Myocyte (in vitro differentiated cells): ENCODE data around the gene TP53I11. TPM values are rescaled to one million over a fixed set of nuclear protein-coding genes. Genes with fewer than 3 reads are reported as not detected.

Experiments
- DNase-seq: peaks from one replicate; pipeline ENCODE4 v3.0.0-alpha.2; 2012; ENCODE audit warnings: low read depth
- polyA plus RNA-seq: library from polyadenylated mRNA; unstranded; fragments of >200 nt; gene quantifications from one replicate; pipeline ENCODE4 v1.2.1, GENCODE V29; 2012; ENCODE audit warnings: missing spikeins
- total RNA-seq: library from RNA; depleted of rRNA; stranded (reverse); fragments of >200 nt; gene quantifications from 2 replicates; pipeline ENCODE4 v1.2.3, GENCODE V29; 2014

The TP53I11 gene, protein sequence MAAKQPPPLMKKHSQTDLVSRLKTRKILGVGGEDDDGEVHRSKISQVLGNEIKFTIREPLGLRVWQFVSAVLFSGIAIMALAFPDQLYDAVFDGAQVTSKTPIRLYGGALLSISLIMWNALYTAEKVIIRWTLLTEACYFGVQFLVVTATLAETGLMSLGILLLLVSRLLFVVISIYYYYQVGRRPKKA
- 26.1 and 33.4 TPM in 2 replicates for total RNA-seq
- 41.7 TPM for polyA plus RNA-seq

DNA sequence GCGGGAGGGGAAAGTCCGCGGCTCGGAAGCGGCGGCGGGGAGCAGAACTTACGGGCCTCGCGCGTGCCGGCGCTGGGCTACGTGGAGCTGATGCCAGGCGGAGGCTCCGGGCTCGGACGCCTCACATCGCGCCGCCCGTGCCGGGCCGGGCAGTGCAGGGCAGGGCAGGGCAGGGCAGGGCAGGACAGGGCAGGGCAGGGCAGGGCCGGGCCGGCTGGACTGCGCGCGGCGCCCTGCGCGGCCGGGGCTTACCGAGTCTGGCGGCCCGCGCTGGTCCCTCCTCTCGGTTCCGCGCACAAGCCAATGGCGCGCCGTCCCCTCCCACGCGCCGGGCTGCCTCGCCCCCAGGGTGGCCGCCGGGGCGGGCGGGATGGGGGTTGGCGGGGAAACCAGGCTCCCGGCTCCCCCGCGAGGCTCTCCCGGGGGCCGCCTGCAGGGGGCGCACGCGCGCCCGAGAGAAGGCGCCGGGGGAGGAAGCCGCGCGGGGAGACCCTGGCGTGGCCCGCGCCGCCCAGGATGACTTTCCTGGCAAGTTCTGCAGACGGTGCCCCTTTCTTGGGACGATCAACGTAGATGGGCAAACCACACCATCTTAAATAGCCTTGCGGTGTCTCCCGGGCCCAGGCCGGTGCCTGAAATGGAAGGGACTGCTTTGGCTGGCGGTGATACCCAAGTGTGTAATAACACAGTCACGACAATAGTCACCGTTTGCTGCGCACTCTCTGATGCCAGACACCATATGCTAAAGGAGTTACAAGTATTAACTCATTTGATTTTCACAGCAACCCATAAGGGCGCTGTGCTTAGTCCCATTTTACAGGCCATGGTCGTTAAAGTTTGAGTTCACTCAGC, at the start of gene TP53I11:
Gene TP53I11, minus strand, starts transcription at position 259 of the 852 bp plus-strand sequence. CDS start 12,548 bp downstream, outside the sequence.
- peak; percentile 72 for DNase-seq

DNA sequence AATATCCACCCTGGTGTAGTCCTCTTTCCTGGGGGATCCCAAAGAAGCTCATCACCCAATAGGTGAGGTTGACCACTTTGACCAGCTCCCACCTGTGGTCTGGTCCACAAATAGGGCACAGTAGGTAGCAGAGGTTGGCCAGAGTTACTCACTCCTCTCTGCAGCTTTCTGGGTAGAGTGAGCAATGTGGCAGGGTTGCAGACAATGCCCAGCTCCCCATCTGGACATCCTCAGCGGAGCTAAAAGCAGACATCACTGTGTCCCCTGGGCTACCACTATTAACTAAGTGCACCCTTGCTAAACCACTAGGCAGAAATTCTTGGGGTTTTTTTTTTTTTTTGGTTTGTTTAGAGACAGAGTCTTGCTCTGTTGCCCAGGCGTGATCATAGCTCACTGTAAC, 48.4 kb upstream of the TP53I11 start:
- DNase-seq: peak; percentile 86

DNA sequence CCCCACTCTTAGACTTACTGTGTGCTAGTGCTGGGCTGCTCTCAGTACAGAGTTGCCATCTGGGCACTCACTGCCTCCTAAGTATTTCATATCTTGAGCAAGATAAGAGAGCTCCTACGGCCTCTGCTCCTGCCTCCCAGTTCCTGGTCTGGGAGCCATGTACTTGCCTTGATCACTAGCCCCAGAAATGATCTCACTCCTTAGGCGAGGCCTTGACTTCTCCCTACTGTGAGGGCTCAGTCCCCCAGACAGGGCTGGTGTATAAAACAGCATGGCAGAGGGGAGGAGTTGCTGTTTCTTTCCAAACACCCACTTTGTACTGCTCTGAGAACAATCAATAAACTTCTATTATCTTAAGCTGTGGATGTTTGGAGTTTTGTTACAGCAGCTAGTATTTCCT, 47.4 kb upstream of the TP53I11 start:
- no peak for DNase-seq

DNA sequence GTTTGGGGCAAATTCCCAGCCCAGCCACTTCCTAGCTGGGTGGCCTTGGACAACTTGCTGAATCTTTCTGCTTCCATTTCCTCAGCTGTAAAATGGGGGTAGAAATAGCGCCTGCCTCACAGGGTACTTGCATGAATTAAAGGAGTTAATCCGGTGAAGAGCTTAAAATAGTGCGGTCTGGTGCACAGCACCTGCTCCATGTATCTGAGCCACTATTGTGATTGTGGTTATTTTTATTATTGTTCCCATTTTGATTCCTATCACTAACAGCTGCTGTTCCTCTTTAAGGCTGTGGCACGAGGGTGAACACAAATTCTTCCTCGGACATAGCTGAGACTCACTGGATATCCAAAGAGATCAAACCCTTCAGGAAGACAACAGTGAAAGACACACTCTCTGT, 46.9 kb upstream of the TP53I11 start:
- peak; percentile 90 for DNase-seq

DNA sequence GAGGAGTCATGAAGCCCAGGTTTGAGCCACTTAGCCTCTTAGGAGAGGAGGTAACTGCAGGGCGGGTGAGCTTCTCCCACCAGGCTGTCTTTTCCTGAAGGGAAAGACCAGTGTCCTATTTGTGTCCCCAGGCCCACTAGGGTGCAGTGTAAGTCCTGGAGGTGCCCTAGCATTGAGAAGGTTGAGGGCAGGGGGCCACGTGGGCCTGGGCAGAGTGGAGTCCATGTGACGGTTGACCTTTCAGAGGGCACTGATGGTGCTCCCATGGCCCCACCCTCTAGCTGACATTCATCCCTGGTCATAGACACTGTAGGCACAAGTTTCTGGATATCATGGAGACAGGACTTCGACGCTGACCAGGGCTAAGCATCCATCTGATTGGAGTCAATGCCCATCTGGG, 44.1 kb upstream of the TP53I11 start:
- no peak for DNase-seq

DNA sequence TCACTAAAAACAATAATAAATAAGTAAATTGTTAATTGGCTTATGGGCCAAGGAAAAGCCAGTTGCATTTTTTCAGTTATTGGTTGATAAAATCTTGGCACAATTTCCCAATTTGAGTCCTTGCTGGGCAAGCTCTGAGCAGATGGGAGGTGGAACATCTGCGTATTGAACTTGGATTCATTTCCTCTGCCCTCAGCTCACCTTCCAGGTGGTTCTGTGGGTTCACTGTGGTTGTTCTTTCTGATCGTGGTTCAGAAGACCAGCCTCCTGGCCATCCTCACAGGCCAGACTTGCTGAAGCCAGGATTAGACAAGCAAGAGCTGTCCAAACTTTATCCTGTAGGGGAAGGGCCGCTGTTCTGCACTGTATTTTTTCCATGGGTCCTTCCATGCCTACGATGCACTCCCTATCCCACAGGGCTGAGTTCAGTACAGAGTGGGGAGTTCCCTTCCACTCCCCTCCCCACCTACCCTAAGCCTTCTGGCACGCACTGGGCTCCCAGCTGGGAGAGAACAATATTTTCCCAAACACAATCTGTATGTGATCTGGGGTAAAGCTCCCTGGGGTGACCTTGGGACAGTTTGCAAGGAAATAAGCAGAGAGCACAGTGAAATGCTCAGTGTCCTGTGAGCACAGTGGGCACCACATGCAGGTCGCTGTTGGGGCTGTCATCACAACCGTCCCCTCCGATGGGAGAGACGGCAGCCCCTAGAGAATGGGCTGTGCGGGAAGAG, 43.5 kb upstream of the TP53I11 start:
- DNase-seq: no peak

DNA sequence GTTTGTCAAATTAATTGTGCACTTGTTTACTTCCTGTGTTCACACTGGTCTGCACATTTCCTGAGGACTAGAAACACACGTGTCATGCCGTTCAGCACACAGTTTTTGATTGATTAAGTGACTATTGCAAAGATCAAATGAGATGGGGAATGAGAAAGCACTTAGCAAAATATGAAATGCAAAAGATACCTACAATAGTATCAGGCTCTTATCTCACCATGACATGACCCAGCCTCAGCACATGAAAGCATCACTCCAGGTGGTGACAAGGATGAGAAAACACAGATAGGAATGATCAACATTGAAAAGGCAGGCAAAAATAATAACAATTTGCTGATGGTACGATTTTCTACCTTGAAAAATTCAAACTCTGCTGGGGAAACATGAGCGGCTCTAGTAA, 42.1 kb upstream of the TP53I11 start:
- no peak for DNase-seq

DNA sequence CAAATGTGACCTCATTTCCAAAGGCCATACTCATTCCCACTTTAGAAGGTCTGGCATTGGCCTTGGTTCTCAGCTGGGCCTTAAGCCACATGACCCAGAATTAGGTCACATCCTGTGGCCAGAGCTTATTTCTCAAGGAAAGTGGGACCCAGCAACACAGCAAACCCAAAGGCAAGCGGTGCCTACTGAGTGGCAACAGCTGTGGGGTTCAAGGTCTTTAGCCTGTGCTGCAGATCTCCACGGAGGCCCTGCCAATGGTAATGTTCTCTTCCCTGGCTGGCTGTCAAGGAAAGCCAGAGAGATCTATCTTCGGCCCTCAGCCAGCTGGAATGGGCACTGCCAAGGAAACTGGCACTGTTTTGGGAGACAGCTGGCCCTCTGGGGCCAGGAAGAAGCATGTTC, 41.5 kb upstream of the TP53I11 start:
- DNase-seq: peak; percentile 84

DNA sequence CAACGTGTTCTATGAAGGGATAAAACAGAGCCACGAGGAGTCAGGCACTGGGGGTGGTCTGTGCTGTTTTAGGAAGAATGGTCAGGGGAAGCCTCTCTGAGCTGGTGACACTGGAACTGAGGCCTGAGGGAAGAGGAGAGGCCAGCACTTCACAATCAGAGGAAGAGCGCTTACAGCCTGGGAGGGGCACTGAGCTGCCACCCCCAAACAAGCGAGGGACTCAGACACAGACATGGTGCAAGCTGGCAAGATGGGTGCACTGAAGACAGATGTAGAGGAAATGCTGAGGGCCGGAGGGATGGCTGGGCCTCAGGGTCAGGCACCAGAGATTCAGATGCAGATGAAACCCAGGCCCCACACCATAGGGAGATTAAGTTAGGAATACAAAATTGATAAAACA, 40.0 kb upstream of the TP53I11 start:
- no peak for DNase-seq

DNA sequence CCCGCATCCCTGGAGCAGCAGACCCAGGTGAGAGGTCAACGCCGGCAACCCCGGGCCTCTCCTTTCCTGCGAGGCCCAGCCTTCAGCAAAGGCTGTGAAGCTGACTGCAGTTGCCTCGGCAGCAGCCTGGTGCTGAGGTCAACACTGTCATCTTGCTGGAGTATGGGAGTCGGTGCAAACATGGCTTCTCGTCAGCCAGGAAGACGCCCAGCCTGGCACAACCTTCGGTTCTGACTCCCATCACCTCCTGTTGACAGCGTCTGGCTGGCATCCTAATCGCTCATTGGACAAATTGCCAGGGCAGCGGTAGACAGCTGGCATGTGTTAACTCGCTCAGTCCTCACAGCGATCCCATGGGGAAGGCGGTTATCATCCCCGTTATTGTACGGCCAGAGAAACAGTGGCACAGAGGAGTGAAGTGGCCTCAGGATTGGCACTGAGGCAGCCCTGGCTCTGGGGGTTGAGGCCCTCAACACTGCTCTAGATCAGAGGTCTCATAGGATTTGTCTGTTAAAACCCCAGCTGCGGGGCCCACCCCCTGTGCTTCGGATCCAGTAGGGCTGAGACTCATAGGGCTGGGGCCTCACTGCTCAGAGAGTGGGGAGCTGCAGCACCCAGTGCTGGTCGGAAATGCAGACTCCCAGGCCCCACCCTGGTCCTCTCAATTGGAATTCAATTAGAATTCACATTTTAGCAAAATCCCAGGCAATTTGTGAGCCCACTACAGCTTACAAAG, 39.3 kb upstream of the TP53I11 start:
- DNase-seq: no peak

DNA sequence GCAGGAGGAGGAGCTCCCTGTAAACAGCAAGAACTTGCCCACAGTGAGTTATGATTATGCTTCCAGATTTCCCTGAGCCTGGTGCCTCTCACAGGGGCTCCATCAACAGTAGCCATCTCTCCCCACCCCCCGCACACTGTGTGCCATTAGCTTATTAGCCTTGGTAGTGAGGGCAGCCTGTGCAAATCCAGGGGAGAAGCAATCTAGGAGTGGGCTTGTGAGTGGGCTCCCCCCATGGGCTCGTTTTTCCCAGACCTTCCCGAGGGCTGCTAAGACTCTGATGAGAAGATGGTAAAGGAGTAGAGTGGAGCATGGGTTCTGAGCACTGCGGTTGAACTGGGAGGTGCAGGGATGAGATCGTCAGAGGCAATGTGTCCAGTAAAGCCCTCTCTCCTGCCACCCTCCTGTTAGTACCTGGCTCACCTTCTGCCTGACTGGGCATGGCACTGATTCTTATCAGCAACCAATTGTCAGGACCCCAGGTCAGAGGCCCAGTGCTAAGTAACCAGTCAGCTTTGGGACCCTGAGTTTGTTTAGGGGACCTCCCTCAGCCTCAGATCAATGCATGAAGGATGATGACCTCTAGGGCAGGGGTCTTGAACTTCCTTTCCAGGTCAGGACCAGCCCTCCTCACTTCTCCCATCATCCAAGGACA, 38.4 kb upstream of the TP53I11 start:
- no peak for DNase-seq

DNA sequence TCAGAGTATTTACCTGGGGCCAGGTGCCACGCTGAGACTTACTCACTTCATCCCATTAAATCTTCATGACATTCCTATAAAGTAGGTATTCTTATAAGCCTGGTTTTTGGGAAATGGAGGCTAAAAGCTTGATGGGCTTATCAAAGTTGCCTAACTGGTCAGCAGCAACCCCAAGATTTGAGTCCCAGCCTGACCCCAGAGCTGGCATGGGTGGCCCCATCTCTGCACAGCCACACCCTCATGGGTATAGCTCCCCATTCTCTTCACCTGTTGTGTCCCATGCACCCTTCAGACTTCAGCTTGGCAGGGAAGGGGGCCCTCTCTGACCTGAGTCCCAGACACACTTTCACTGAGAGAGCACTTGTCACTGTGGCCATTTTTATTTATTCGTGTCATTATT, 37.4 kb upstream of the TP53I11 start:
- no peak for DNase-seq

DNA sequence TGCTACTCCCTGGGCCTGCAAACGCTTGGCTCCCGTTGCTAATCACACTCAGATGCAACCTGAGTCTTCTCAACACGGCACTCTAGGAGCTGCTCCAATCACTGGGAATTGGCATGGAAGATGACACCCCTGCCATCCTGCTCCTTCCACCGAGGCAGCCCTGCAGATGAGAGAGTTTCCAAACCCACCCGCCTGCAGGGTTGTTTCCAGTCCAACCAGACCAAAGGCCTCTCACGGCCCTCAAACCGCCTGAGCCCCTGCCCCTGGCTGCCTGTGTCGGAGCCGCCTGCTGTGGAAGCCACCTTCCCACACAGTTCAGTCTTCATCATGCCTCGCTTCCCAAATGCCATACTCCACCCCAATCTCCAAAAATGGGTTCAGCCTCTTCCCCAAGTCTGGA, 36.8 kb upstream of the TP53I11 start:
- no peak for DNase-seq

DNA sequence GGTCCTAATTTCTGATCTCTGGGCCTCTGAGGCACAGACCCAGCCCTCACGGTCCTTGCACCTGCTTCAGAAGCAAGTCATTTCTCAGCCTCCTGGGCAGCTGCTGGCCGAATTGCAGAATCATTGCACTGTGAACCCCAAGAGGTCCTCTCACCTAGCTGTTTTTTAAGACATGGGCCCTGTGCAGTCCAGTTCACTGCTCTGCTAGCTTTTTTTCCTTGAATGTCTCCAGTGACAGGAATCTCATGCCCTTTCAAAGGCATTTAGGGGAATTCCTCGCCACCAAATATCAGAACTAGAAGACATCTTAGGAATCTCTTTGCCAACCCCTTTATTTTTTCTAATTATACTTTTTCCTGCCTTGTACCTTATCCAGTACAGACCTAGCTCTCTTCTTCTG, 35.6 kb upstream of the TP53I11 start:
- no peak for DNase-seq

DNA sequence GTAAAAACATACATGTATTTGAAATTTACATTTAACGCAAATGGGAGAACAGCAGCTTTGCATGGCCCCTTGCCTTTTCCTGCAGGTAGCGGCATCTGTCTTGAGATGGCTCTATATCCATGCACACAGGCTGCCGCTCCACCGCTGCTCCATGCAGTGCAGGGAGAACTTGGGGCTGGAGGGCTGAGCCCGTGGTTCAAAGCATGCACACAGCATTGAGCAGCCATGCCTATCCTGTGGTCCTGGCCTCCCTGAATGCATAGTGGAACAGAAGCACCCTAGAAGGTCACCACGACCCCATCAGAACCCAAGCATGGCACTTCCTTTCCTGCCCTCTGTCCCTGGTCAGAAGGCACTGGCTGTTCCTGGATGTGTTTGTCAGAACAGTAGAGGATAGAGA, 35.0 kb upstream of the TP53I11 start:
- no peak for DNase-seq

DNA sequence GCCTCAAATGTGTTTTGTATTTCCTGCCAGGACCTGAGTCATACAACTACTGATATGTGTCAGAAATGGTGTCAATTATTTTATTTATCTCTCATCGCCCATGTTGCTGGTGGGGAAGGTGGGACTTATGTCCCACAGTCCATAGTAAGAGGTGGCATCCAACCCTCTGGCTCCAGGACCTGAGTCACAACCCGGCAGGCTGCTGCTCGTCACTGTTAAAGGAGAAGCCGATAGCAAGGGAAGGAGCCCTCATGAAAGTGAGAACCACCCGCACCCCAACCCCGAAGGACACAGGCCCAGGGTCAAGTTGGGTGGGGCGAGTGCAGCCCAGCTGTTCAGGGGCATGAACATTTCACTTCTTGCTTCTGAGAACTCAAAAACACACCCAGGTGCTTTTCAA, 33.1 kb upstream of the TP53I11 start:
- no peak for DNase-seq

DNA sequence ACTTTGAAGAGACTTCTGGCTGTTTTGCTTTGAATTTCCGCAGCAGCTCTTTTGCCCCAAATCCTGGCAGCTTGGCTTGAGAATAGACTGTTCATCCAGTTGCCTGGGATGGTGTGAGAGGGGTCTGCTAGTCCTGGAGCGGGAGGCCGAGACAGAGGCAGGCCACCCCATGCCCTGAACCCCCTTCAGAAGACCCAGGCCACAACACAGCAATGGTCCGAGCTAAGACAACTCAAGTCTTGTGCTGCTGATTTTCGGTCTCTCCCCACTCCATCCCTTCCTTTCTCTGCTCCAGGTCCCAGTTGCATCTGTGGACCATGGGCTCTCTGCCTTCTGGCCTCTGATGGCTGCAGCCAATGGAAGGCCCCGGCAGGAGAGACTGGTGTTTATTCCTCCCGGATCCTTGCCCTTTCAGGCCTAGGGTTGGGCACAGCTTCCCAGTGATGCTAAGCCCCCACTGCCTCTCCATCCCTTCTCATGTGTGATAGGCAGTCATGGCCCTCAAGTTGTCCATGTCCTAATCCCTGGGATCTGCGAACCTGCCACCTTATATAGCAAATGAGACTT, 31.9 kb upstream of the TP53I11 start:
- DNase-seq: no peak

DNA sequence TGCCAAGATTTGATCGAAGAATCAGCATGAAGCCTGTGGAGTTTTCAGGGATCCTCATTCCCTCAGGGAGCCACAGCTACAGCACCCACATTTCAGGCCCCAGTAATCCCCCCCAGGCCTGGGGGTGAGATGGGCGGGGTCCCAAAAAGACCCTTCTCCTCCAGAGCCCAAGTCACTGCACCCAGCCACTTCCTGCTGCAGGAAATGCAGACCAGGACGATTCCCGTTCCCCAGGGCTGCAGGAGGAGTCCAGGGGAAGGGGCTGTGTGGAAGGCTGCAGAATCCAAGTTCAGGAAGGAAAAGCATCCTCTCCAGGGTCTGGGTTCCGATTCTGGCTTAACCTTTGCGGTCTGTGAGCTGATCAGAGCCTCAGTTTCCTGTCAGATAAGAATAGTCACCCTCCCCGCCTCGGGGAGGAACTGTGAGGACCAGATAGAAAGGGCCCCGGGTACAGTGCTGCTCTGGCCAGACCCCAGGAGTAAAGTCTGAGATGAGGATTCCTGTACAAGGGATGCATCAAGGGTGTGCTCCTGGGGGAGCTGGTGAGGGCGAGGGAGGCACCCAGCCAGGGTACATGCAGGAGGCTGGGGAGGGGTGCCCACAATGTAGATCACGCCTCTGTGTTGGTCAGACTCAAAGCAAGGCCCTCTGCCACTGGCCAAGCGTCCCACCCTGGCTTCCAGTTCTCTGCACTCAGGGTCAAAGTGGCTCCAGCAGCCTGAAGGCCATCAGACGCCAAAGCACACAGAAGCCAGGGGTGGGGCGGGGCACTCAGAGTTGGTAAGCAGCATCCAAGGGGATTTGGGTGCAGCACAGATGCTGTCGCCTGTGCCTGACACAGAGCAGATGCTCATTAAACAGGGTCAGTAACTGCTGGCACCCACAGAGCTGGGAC, 30.1 kb upstream of the TP53I11 start:
- DNase-seq: no peak

DNA sequence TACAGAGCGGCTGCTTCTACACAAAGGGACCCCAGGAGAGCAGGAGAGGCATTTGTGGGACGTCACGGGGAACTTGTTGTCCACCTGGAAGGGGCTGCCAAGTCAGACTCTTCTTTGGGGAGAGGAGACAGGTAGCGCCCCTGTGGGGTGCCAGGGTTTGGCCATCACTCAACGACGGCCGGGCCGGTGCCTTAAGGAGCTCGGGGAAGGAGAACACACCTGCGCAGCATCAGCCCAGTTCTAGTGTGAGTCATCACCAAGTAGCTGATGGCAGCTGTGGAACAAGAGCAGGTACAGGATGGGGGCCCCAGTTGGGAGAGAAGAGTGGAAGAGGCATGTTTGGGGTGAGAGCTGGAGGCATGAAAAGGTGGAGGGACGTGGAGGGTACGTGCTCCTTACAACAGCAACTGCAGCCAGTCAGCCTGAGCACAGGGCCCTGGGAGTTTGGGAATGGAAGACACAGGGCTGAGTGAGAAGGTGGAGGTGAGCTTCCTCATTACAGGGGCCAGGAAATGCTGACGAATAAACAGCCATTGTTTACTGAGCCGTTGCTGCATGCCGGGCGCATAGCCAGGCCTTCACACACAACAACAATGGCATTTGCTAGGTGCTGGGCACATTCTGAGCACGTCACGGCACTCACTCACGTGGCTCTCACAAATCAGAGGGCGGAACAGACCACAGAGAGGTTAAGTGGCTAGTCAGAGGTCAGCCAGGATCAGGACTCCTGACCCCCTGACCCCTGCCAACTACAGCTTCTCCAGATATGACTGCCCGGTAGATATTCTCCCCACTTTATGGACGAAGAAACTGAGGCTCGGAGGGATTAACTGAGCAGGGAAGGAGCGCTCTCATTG, 29.1 kb upstream of the TP53I11 start:
- no peak for DNase-seq
